Transverse colon (tissue), 4 donors: ENCODE data around the gene SNAP25.

Experiments
- CTCF ChIP-seq, 5 experiments: fragments of 200-600 bp in 3 of 5; fragments of 450-650 bp in 2 of 5; sonication (generic) in 3 of 5; IDR thresholded peaks; 1 replicate in 2 of 5; 2 replicates in 3 of 5; pipeline ENCODE4 v1.5.1; 2016 to 2017; ENCODE audit warnings: antibody characterized with exemption in 5 of 5, inconsistent platforms in 3 of 5, mild to moderate bottlenecking in 2 of 5, moderate library complexity in 1 of 5
- POLR2A ChIP-seq: fragments of 450-650 bp; IDR thresholded peaks from one replicate; pipeline ENCODE4 v1.6.1; 2016; ENCODE audit warnings: antibody characterized with exemption, mild to moderate bottlenecking, moderate library complexity
- POLR2AphosphoS5 ChIP-seq, 3 donors: sonication (generic); formaldehyde crosslinking; IDR thresholded peaks; one replicate each; pipeline ENCODE4 v1.6.1; 2016; ENCODE audit warnings: antibody characterized with exemption in 3 of 3

- no peak for TF ChIP-seq CTCF (IDR thresholded peaks at IDR 0.05)
- no peak for TF ChIP-seq POLR2A
- TF ChIP-seq POLR2AphosphoS5 (IDR thresholded peaks at IDR 0.05), result no peak
Measured at GRCh38 chr20:10319855-10320254, 101.2 kb downstream of the SNAP25 start.
